MM.1S (cell line): ENCODE results near the gene ACE.

Experiments
- DNase-seq: peaks from one replicate; pipeline ENCODE4 v3.0.0-alpha.2; 2015
- H2AFZ ChIP-seq: fragments of 300-600 bp; sonication (generic); 2 replicates; pipeline ENCODE4 v1.6.0; 2016; ENCODE audit warnings: antibody characterized with exemption, low read length
- H3F3A ChIP-seq: fragments of 300-600 bp; sonication (generic); 2 replicates; pipeline ENCODE4 v1.6.1; 2016; ENCODE audit warnings: mild to moderate bottlenecking, antibody characterized with exemption, low read length, moderate library complexity, mixed read lengths; ENCODE audit not compliant: insufficient read depth
- H3K27ac ChIP-seq: fragments of 300-600 bp; sonication (generic); 2 replicates; pipeline ENCODE4 v1.5.1; 2016; ENCODE audit warnings: mild to moderate bottlenecking, low read length
- H3K27me3 ChIP-seq: fragments of 300-600 bp; sonication (generic); replicated peaks from 2 replicates; pipeline ENCODE4 v1.6.0; 2016; ENCODE audit warnings: low read length; ENCODE audit not compliant: insufficient read depth
- H3K36me3 ChIP-seq: fragments of 300-600 bp; sonication (generic); replicated peaks from 2 replicates; pipeline ENCODE4 v1.6.1; 2016; ENCODE audit warnings: mild to moderate bottlenecking, low read length, mixed read lengths; ENCODE audit not compliant: insufficient read depth
- H3K4me1 ChIP-seq: fragments of 300-600 bp; sonication (generic); 2 replicates; pipeline ENCODE4 v1.6.1; 2016; ENCODE audit warnings: low read length, mixed read lengths
- H3K4me2 ChIP-seq: fragments of 300-600 bp; sonication (generic); 2 replicates; pipeline ENCODE4 v1.6.0; 2016; ENCODE audit warnings: low read depth, low read length
- H3K4me3 ChIP-seq: fragments of 300-600 bp; sonication (generic); 2 replicates; pipeline ENCODE4 v1.5.1; 2016; ENCODE audit warnings: low read length, mixed read lengths
- H3K79me2 ChIP-seq: fragments of 300-600 bp; sonication (generic); 2 replicates; pipeline ENCODE4 v1.6.1; 2016; ENCODE audit warnings: mixed run types, low read length, mixed read lengths
- H3K9ac ChIP-seq: fragments of 300-600 bp; sonication (generic); 2 replicates; pipeline ENCODE4 v1.6.1; 2016; ENCODE audit warnings: low read length, mixed read lengths
- H3K9me2 ChIP-seq: fragments of 300-600 bp; sonication (generic); replicated peaks from 2 replicates; pipeline ENCODE4 v1.6.1; 2016; ENCODE audit warnings: mild to moderate bottlenecking, low read length, mixed read lengths; ENCODE audit not compliant: insufficient read depth
- H3K9me3 ChIP-seq: fragments of 300-600 bp; sonication (generic); replicated peaks from 2 replicates; pipeline ENCODE4 v1.6.1; 2016; ENCODE audit warnings: mild to moderate bottlenecking, low read length, mixed read lengths; ENCODE audit not compliant: insufficient read depth
- H4K20me1 ChIP-seq: fragments of 300-600 bp; sonication (generic); 2 replicates; pipeline ENCODE4 v1.6.1; 2016; ENCODE audit warnings: mild to moderate bottlenecking, low read length, moderate library complexity, mixed read lengths; ENCODE audit not compliant: insufficient read depth
- CTCF ChIP-seq: fragments of 300-600 bp; sonication (generic); IDR thresholded peaks from 2 replicates; pipeline ENCODE4 v1.5.1; 2016; ENCODE audit warnings: antibody characterized with exemption, low read length, mixed read lengths
- EZH2 ChIP-seq: fragments of 300-600 bp; sonication (generic); optimal IDR thresholded peaks from 2 replicates; pipeline ENCODE3; 2017; ENCODE audit warnings: low read depth, mild to moderate bottlenecking, antibody characterized with exemption, low read length, mixed read lengths
- EZH2phosphoT487 ChIP-seq: fragments of 300-600 bp; sonication (generic); IDR thresholded peaks from 2 replicates; pipeline ENCODE4 v1.6.1; 2018; ENCODE audit warnings: antibody characterized with exemption, low read length

ACE gene

GRCh38 chr17:63512896-63513644, 36.2 kb downstream of the ACE start:
- Histone ChIP-seq H3K27me3 (peaks cover 64% of the 10 kb centered on the region), H3K4me3 (no peak overlapping the region), H3K36me3 (no peaks in the 10 kb centered on the region), H2AFZ (no peak overlapping the region), H3K27ac (no peak overlapping the region), H3K9me2 (no peaks in the 10 kb centered on the region), H3F3A (no peaks in the 10 kb centered on the region), H3K4me1 (no peaks in the 10 kb centered on the region), H3K79me2 (no peaks in the 10 kb centered on the region), H3K9me3 (no peaks in the 10 kb centered on the region), H3K4me2 (no peak overlapping the region), H3K9ac (no peak overlapping the region), H4K20me1 (no peaks in the 10 kb centered on the region)
- TF ChIP-seq CTCF (no peak), EZH2phosphoT487 (no peak), EZH2 (no peak)
- DNase-seq = no peak

- H3K9ac ChIP-seq = no peak overlapping the region
- no peaks in the 10 kb centered on the region for H3K9me3 ChIP-seq
- no peaks in the 10 kb centered on the region for H3K9me2 ChIP-seq
- H3K4me2 ChIP-seq = no peak overlapping the region
- H3K27ac ChIP-seq = no peak overlapping the region
- H3F3A ChIP-seq = no peaks in the 10 kb centered on the region
- TF ChIP-seq EZH2phosphoT487 = no peak
- TF ChIP-seq CTCF = no peak
- no peak for TF ChIP-seq EZH2
- H3K4me3 ChIP-seq = no peak overlapping the region
- H3K79me2 ChIP-seq = no peaks in the 10 kb centered on the region
- DNase-seq = no peak
- H2AFZ ChIP-seq = no peak overlapping the region
- peaks cover 50% of the 10 kb centered on the region for H3K27me3 ChIP-seq
- no peaks in the 10 kb centered on the region for H4K20me1 ChIP-seq
- H3K36me3 ChIP-seq = no peaks in the 10 kb centered on the region
- no peaks in the 10 kb centered on the region for H3K4me1 ChIP-seq
Observed at GRCh38 chr17:63514477-63514876, 37.6 kb downstream of the ACE start.

- H4K20me1 ChIP-seq = no peaks in the 10 kb centered on the region
- DNase-seq = no peak
- H3K9me3 ChIP-seq = no peaks in the 10 kb centered on the region
- no peaks in the 10 kb centered on the region for H3K4me1 ChIP-seq
- no peaks in the 10 kb centered on the region for H3K36me3 ChIP-seq
- H3K27me3 ChIP-seq = peaks cover 47% of the 10 kb centered on the region
- no peak overlapping the region for H3K4me3 ChIP-seq
- TF ChIP-seq EZH2phosphoT487 (no peak), EZH2 (no peak), CTCF (no peak)
- no peak overlapping the region for H3K4me2 ChIP-seq
- H3K27ac ChIP-seq = no peak overlapping the region
- H3K9me2 ChIP-seq = no peaks in the 10 kb centered on the region
- no peaks in the 10 kb centered on the region for H3F3A ChIP-seq
- no peak overlapping the region for H3K9ac ChIP-seq
- H3K79me2 ChIP-seq = no peaks in the 10 kb centered on the region
- H2AFZ ChIP-seq = no peak overlapping the region
Observed at GRCh38 chr17:63514974-63515373, 38.1 kb downstream of the ACE start.
